OCI-LY1 (cell line): Measurements from ENCODE around the gene WWOX.

Source experiments
- CTCF ChIP-seq: fragments of 200-600 bp; sonication (generic), shearing (Covaris generic); IDR thresholded peaks from 2 replicates; pipeline ENCODE4 v1.5.1; 2017; ENCODE audit warnings: mild to moderate bottlenecking, antibody characterized with exemption, low read length, moderate library complexity, mixed read lengths
- EZH2 ChIP-seq: fragments of 200-600 bp; sonication (generic), shearing (Covaris generic); IDR thresholded peaks from 2 replicates; pipeline ENCODE4 v1.8.0; 2017; ENCODE audit warnings: borderline replicate concordance, mixed run types, mild to moderate bottlenecking, antibody characterized with exemption, low read length, moderate library complexity, mixed read lengths

- TF ChIP-seq CTCF (no peak), EZH2 (no peak)
These were observed 107.3 kb downstream of the WWOX start for GRCh38 chr16:78206623-78207223.
